A549 treated with RU486 at 1 μM for 4 hours (cell line): ENCODE measurements around the gene NR4A1. TPM values are rescaled to one million over a fixed set of nuclear protein-coding genes. Genes with fewer than 3 reads are reported as not detected.

Source experiments
- total RNA-seq: library from RNA; stranded (reverse); fragments of 200-300 nt; extraction: Qiagen RNA extraction; gene quantifications from 5 replicates; pipeline ENCODE4 v1.2.3, GENCODE V29; 2022; ENCODE audit warnings: low read depth

Gene NR4A1
- total RNA-seq = 28.1 to 48.1 TPM (median 36.7 TPM) in 5 replicates

GRCh38 chr12:52050758-52051541 is at the start of gene NR4A1:
Gene NR4A1, plus strand, starts transcription at chr12:52051442. Its CDS starts 2,887 bp downstream, at chr12:52054329.

GRCh38 chr12:52006726-52007157 is 44.5 kb upstream of the NR4A1 start, which contains the start of gene TAMALIN:
Gene TAMALIN, plus strand, starts transcription at chr12:52006946. Its CDS starts 74 bp downstream, at chr12:52007020.

DNA sequence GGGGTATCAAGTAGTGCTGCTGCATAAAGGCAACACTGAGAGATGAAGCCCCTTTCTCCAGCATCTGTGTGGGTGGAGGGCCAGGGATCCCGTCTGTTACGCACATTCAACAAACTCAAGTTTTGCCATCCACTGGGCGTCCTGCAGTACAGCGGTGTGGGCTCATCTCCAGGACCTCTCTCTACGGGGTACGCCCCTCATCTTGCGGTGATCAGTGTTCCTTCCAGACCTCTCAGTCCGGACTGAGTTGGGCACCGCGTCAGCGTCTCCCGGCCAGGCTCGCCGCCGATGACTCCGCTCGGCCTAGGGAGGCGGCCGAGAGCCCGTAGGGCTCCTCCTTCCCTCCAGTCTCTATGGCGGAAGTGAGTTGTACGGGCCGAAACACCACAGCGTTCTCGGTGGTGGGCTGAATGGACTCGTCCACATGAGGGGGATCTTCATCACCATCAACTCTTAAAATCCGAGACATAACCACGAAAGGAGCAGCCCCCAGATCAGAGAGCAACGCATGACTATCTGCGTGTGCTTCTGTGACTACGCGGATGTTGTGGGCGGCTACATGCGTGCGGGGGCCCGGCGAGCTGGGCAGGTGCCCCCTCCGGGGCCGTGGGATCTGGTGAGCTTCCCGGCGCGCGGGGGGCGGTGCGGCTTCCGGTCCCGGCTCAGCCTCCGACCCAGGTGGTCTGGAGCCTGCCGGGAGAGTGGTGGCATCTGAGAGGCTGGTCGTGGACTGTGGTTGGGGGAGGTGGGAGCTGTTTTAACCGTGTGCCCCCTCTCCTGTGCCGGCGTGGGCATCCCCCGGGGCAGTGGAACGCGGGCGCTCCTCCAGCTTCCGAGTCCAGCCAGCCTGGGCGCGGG is 18.3 kb downstream of the NR4A1 start, which contains the start of gene ATG101:
Gene ATG101, plus strand, starts transcription at position 652 of the 858 bp plus-strand sequence. CDS start 3,673 bp downstream, outside the sequence.

DNA sequence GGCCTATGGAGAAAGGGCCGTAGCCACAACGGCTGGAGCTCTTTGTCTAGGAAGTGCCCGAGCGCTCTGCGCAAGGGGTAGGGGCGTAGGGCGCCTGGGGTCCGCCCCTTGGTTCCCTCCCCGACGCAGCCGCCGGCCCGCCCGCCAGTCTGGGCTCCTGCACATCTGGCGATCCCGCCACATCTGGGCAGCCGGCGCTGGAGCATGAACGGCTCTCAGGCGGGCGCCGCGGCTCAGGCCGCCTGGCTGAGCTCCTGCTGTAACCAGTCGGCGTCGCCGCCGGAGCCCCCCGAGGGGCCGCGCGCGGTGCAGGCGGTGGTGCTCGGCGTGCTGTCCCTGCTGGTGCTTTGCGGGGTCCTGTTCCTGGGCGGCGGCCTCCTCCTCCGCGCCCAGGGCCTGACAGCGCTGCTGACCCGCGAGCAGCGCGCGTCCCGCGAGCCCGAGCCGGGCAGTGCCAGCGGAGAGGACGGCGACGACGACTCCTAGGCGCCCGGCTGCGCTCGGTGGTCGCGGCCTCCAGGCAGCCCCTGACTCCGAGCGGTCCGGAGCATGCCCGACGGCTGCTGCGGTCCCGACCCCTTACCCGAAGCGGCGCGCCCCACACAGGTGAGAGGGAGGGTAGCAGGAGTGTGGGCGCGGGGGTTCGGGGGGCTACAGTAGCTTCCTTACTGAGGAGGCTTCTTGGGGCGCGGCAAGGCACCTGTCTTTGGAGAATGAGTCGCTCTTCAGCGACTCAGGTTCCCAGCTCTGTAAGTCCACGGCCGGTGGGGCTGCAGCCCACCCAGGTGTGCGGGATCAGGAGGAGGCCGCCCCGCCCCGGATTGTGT is 28.5 kb downstream of the NR4A1 start, which contains the start of gene SMIM41:
Gene SMIM41, plus strand, starts transcription at position 129 of the 827 bp plus-strand sequence. Its CDS starts 76 bp downstream, at position 205.

Other genes with a start within 250 kb of the NR4A1 start
- 0.22 to 0.41 TPM (median 0.30 TPM) in 5 replicates for gene FIGNL2, start 202.7 kb upstream of the NR4A1 start, total RNA-seq
- 0.14 to 0.24 TPM in 2 of 5 replicates, not detected in the others for gene ANKRD33, start 163.3 kb upstream of the NR4A1 start, total RNA-seq
- 0.06 to 0.15 TPM (median 0.12 TPM) in 3 of 5 replicates, not detected in the others for gene ACVRL1, start 143.9 kb upstream of the NR4A1 start, total RNA-seq
- gene ACVR1B, start 99.7 kb upstream of the NR4A1 start, total RNA-seq = 14.1 to 17.9 TPM (median 16.7 TPM) in 5 replicates
- 0.17 to 1.3 TPM (median 0.61 TPM) in 5 replicates for gene TAMALIN, start 44.5 kb upstream of the NR4A1 start, total RNA-seq
- gene ATG101, start 18.5 kb downstream of the NR4A1 start, total RNA-seq = 74.0 to 98.4 TPM (median 94.9 TPM) in 5 replicates
- not detected in 5 replicates for gene SMIM41, start 28.3 kb downstream of the NR4A1 start, total RNA-seq
- 46.7 to 71.8 TPM (median 60.6 TPM) in 5 replicates for gene KRT80, start 140.6 kb downstream of the NR4A1 start, total RNA-seq
- 3,887 to 4,969 TPM (median 4,700 TPM) in 5 replicates for gene KRT7, start 181.8 kb downstream of the NR4A1 start, total RNA-seq
- 20.5 to 62.5 TPM (median 45.1 TPM) in 5 replicates for gene KRT86, start 223.2 kb downstream of the NR4A1 start, total RNA-seq
- gene KRT81, start 240.1 kb downstream of the NR4A1 start, total RNA-seq = 2,796 to 3,933 TPM (median 3,447 TPM) in 5 replicates